HCT116 (cell line): ENCODE measurements around the gene S100A11. TPM values are rescaled to one million over a fixed set of nuclear protein-coding genes. Genes with fewer than 3 reads are reported as not detected.
A peak's percentile ranks its signal among the peaks of the same experiment; 100 is the strongest.

Source experiments
- ATAC-seq: fragments of 200-7000 bp; cut with Tn5 transposase; 2 replicates; pipeline ENCODE4 v1.9.1; 2020; ENCODE audit warnings: mild to moderate bottlenecking, moderate library complexity
- BruUV-seq: library from RNA; stranded (reverse); fragments of 400-500 nt; replicated peaks from 2 replicates; lab custom pipeline; 2021; lab: Mats Ljungman, UMichigan
- CTCF ChIA-PET: fragments of 300-600 bp; sonication (Branson Sonifier 250); formaldehyde crosslinking; loops from one replicate; lab custom pipeline; 2021; ENCODE audit warnings: antibody characterized with exemption; lab: Charles Lee
- POLR2A ChIA-PET: fragments of 300-600, 350-600 bp; sonication (Branson Sonifier 250); formaldehyde crosslinking; loops from one replicate; lab custom pipeline; 2021; ENCODE audit warnings: antibody characterized with exemption; lab: Charles Lee
- RAD21 ChIA-PET, 2 experiments: fragments of 300-600 bp; sonication (Branson Sonifier 250); formaldehyde crosslinking; loops; one replicate each; lab custom pipeline; 2023; ENCODE audit warnings: low total read pairs in 2 of 2; ENCODE audit not compliant: uncharacterized antibody in 2 of 2, unreplicated experiment in 2 of 2, low non-redundant PET in 1 of 2; lab: Charles Lee
- DNase-seq: peaks from one replicate; pipeline ENCODE4 v3.0.0-alpha.2; 2010; ENCODE audit warnings: low read depth, low spot score
- H2AFZ ChIP-seq: fragments of 200-600 bp; shearing (Covaris generic), sonication (generic); 2 replicates; pipeline ENCODE4 v1.6.1; 2017; ENCODE audit warnings: low read depth, mixed run types, mixed read lengths, antibody characterized with exemption, low read length; ENCODE audit not compliant: poor library complexity, severe bottlenecking
- H3K27ac ChIP-seq: 2 replicates; pipeline ENCODE4 v1.5.1; 2012; ENCODE audit warnings: low read depth, low read length
- H3K27me3 ChIP-seq: fragments of 200-600 bp; sonication (generic); 2 replicates; pipeline ENCODE4 v1.6.1; 2016; ENCODE audit warnings: mixed run types, low read length, mixed read lengths; ENCODE audit not compliant: insufficient read depth
- H3K36me3 ChIP-seq, 2 experiments: fragments of 200-500 bp in 1 of 2; fragments of 200-600 bp in 1 of 2; sonication (Bioruptor generic) in 1 of 2; sonication (generic) in 1 of 2; 2 replicates each; pipeline versions ENCODE4 v1.5.1 to v1.6.1; 2014 to 2016; ENCODE audit warnings: low read length in 2 of 2, inconsistent platforms in 1 of 2, mixed read lengths in 1 of 2, mixed run types in 1 of 2; ENCODE audit not compliant: insufficient read depth in 2 of 2, control insufficient read depth in 1 of 2
- H3K4me1 ChIP-seq, 2 experiments: fragments of 200-600 bp in 1 of 2; sonication (generic) in 1 of 2; 2 replicates each; pipeline versions ENCODE4 v1.5.1 to v1.6.1; 2012 to 2017; ENCODE audit warnings: low read length in 2 of 2, inconsistent platforms in 1 of 2, mild to moderate bottlenecking in 1 of 2, mixed read lengths in 1 of 2, mixed run types in 1 of 2, moderate library complexity in 1 of 2; ENCODE audit not compliant: insufficient read depth in 2 of 2, control insufficient read depth in 1 of 2
- H3K4me2 ChIP-seq: fragments of 200-600 bp; sonication (generic); 2 replicates; pipeline ENCODE4 v1.6.1; 2017; ENCODE audit warnings: mixed run types, low read length, mixed read lengths
- H3K4me3 ChIP-seq, 2 experiments: fragments of 200-600 bp in 1 of 2; sonication (generic) in 1 of 2; replicated peaks in 1 of 2; 2 replicates each; pipeline ENCODE4 v1.5.1; 2011 to 2016; ENCODE audit warnings: low read length in 2 of 2, control low read depth in 1 of 2, low read depth in 1 of 2, mild to moderate bottlenecking in 1 of 2, mixed read lengths in 1 of 2, mixed run types in 1 of 2
- H3K79me2 ChIP-seq: fragments of 200-600 bp; sonication (generic); 2 replicates; pipeline ENCODE4 v1.6.1; 2017; ENCODE audit warnings: mild to moderate bottlenecking, mixed run types, low read length, moderate library complexity, mixed read lengths; ENCODE audit not compliant: insufficient read depth
- H3K9ac ChIP-seq: fragments of 200-600 bp; sonication (generic); 2 replicates; pipeline ENCODE4 v1.6.1; 2016; ENCODE audit warnings: low read length, mixed read lengths
- H3K9me2 ChIP-seq: fragments of 200-600 bp; sonication (generic), shearing (Covaris generic); 2 replicates; pipeline ENCODE4 v1.6.1; 2017; ENCODE audit warnings: mixed run types, mild to moderate bottlenecking, moderate library complexity; ENCODE audit not compliant: insufficient read depth
- H3K9me3 ChIP-seq, 2 experiments: fragments of 200-500 bp in 1 of 2; fragments of 200-600 bp in 1 of 2; sonication (Bioruptor generic) in 1 of 2; sonication (generic) in 1 of 2; 2 replicates each; pipeline ENCODE4 v1.6.1; 2014 to 2017; ENCODE audit warnings: low read length in 2 of 2, mixed read lengths in 2 of 2, inconsistent platforms in 1 of 2, low read depth in 1 of 2, mild to moderate bottlenecking in 1 of 2, mixed run types in 1 of 2, moderate library complexity in 1 of 2; ENCODE audit not compliant: control insufficient read depth in 1 of 2, insufficient read depth in 1 of 2
- H4K20me1 ChIP-seq: fragments of 200-600 bp; sonication (generic), shearing (Covaris generic); 2 replicates; pipeline ENCODE4 v1.6.1; 2017; ENCODE audit warnings: mixed run types, mild to moderate bottlenecking, moderate library complexity; ENCODE audit not compliant: insufficient read depth
- CEBPB ChIP-seq: IDR thresholded peaks from 2 replicates; pipeline ENCODE4 v1.6.1; 2012; ENCODE audit warnings: low read depth
- EGR1 ChIP-seq: IDR thresholded peaks from 2 replicates; pipeline ENCODE4 v1.6.1; 2012; ENCODE audit warnings: low read depth
- EZH2 ChIP-seq: fragments of 200-600 bp; sonication (generic); IDR thresholded peaks from 2 replicates; pipeline ENCODE4 v1.6.1; 2017; ENCODE audit warnings: antibody characterized with exemption, mixed run types
- FOSL1 ChIP-seq: IDR thresholded peaks from 2 replicates; pipeline ENCODE4 v1.6.1; 2012; ENCODE audit warnings: low read depth
- JUND ChIP-seq: IDR thresholded peaks from 2 replicates; pipeline ENCODE4 v1.6.1; 2012
- SIN3A ChIP-seq: IDR thresholded peaks from 2 replicates; pipeline ENCODE4 v1.6.1; 2012; ENCODE audit warnings: low read depth
- SP1 ChIP-seq: IDR thresholded peaks from 2 replicates; pipeline ENCODE4 v1.6.1; 2012; ENCODE audit warnings: low read depth
- TCF7L2 ChIP-seq: IDR thresholded peaks from 2 replicates; pipeline ENCODE4 v1.7.0; 2011; ENCODE audit warnings: borderline replicate concordance, inconsistent platforms; ENCODE audit not compliant: insufficient read depth, insufficient read length; ENCODE audit errors: extremely low read depth
- ZNF274 ChIP-seq: fragments of 200-500 bp; sonication (Bioruptor generic); IDR thresholded peaks from 2 replicates; pipeline ENCODE4 v1.6.1; 2014; ENCODE audit warnings: mild to moderate bottlenecking, low read depth, low read length, inconsistent platforms
- intact Hi-C: fragments of 100-400 bp; cut with micrococcal nuclease; formaldehyde crosslinking; loops from 2 replicates; pipeline ENCODE4 v1.10.0; 2022
- total RNA-seq: library from RNA; stranded (reverse); gene quantifications from one replicate; pipeline ENCODE4 v1.2.1, GENCODE V29; 2021; ENCODE audit not compliant: unreplicated experiment
- TF ChIP-seq, protein P1 (sequence below): IDR thresholded peaks from 2 replicates; pipeline ENCODE4 v1.6.1; 2011; ENCODE audit warnings: mild to moderate bottlenecking, low read length, moderate library complexity; ENCODE audit not compliant: insufficient replicate concordance; ENCODE audit errors: extremely low read depth

Gene S100A11
- total RNA-seq, 1 experiment from 2014 or later: 229 TPM

DNA sequence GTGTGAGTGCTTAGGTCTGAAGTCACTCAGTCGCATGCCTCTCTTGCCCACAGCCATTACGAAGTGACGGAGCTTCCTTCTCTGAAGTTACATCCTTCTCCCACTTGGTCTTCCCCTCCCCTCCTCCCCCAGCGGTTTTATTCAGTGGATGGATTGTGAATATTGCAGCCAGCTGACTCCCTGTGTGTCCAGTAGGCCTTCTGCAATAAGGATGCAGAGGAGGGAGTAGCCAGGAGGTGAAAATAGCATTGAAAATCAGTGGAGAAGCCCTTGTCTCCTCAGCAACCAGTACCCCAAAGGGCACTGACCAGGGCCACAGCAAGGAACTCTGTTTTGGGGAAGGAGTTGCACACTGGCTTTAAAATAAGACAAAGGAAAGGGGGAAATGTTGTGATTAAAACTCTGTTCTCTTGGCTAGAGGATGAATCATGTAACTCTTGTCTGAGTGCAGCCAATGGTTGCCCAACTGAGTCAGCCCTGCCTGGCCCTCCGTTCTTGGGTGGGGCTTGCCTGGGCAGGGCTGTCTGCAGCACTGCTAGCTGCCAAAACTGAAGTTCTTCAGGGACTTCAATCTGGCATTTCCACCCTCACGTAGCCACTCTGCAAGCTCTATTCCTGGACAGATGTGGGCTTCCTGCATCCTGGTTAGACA lies 47.5 kb downstream of the S100A11 start:
- Histone ChIP-seq H3K79me2 (peaks cover 89% of the 10 kb centered on the region), H3K9me2 (no peaks in the 10 kb centered on the region), H3K27me3 (no peaks in the 10 kb centered on the region), H3K9ac (peak overlapping the region; percentile 95), H3K36me3 (peaks cover 17 to 25% of the 10 kb centered on the region in 2 experiments)
- ChIA-PET RAD21 (interaction anchor here (1.1 to 1.3 kb wide), 2 partner anchors 21 kb away, joined by 3 read pairs; no protein-coding TSS in a partner anchor), CTCF (interaction anchor here (0.7 to 3.8 kb wide), 5 partner anchors 10 to 55 kb away, joined by 3 to 28 read pairs (median 3); no protein-coding TSS in a partner anchor)
- no TSS peak for BruUV-seq
- ATAC-seq: peak; percentile 26
- TF ChIP-seq, protein P1, sequence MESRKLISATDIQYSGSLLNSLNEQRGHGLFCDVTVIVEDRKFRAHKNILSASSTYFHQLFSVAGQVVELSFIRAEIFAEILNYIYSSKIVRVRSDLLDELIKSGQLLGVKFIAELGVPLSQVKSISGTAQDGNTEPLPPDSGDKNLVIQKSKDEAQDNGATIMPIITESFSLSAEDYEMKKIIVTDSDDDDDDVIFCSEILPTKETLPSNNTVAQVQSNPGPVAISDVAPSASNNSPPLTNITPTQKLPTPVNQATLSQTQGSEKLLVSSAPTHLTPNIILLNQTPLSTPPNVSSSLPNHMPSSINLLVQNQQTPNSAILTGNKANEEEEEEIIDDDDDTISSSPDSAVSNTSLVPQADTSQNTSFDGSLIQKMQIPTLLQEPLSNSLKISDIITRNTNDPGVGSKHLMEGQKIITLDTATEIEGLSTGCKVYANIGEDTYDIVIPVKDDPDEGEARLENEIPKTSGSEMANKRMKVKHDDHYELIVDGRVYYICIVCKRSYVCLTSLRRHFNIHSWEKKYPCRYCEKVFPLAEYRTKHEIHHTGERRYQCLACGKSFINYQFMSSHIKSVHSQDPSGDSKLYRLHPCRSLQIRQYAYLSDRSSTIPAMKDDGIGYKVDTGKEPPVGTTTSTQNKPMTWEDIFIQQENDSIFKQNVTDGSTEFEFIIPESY: no peak
- TF ChIP-seq SP1 (peak; percentile 67), EGR1 (no peak), TCF7L2 (peak; percentile 38), FOSL1 (peak; percentile 56), EZH2 (no peak), CEBPB (peak; percentile 71; the same call in 1 of the 2 replicates), SIN3A (peak; percentile 44; the same call in 1 of the 2 replicates), ZNF274 (no peak), JUND (peak; percentile 58; the same call in 1 of the 2 replicates)
- TF ChIP-seq, all 23 proteins: peak for 6
- POLR2A ChIA-PET: interaction anchor here (0.7 to 2.0 kb wide), 5 partner anchors 9 to 20 kb away, joined by 3 to 7 read pairs (median 4); no protein-coding TSS in a partner anchor
- H3K4me3 ChIP-seq: peak overlapping the region; percentile 26 to 92
- H2AFZ ChIP-seq: no peak overlapping the region
- H4K20me1 ChIP-seq: peaks cover 29% of the 10 kb centered on the region; the same call in 1 of the 2 replicates
- H3K4me1 ChIP-seq: peaks cover 51 to 73% of the 10 kb centered on the region in 2 experiments
- peak overlapping the region; percentile 81 for H3K4me2 ChIP-seq
- no peak for DNase-seq
- intact Hi-C loops: no loop called here
- no peaks in the 10 kb centered on the region for H3K9me3 ChIP-seq
- peak overlapping the region; percentile 87 for H3K27ac ChIP-seq
